IPS-20b (cell line): Measurements from ENCODE around the gene HECTD2.
"Not testable (repeated sequence)": the region's sequence is repeated elsewhere in the genome, so short reads cannot be mapped to it uniquely, and the experiment has no call there.

Source experiments
- H3K27ac ChIP-seq: one replicate; pipeline ENCODE4 v1.5.1; 2013; ENCODE audit warnings: low read length
- H3K27me3 ChIP-seq: 2 replicates; pipeline ENCODE4 v1.6.1; 2013; ENCODE audit warnings: mild to moderate bottlenecking, low read length, inconsistent platforms; ENCODE audit not compliant: insufficient read depth
- H3K36me3 ChIP-seq: 2 replicates; pipeline ENCODE4 v1.6.1; 2013; ENCODE audit warnings: low read depth, mild to moderate bottlenecking, inconsistent platforms, low read length, moderate library complexity; ENCODE audit not compliant: insufficient read depth
- H3K4me1 ChIP-seq: 2 replicates; pipeline ENCODE4 v1.6.1; 2013; ENCODE audit warnings: mild to moderate bottlenecking, control low read depth, inconsistent platforms, low read length, moderate library complexity; ENCODE audit not compliant: insufficient read depth
- H3K4me3 ChIP-seq: 2 replicates; pipeline ENCODE4 v1.5.1; 2013; ENCODE audit warnings: mild to moderate bottlenecking, low read length, inconsistent platforms
- H3K9ac ChIP-seq: 2 replicates; pipeline ENCODE4 v1.6.1; 2013; ENCODE audit warnings: low read depth, mild to moderate bottlenecking, inconsistent platforms, low read length, moderate library complexity
- H3K9me3 ChIP-seq: 2 replicates; pipeline ENCODE4 v1.6.1; 2013; ENCODE audit warnings: mild to moderate bottlenecking, low read depth, low read length, inconsistent platforms; ENCODE audit not compliant: insufficient read depth

Gene HECTD2

GRCh38 chr10:91520661-91521060, 110.5 kb downstream of the HECTD2 start:
- H3K27ac ChIP-seq = no peak overlapping the region
- no peaks in the 10 kb centered on the region for H3K4me1 ChIP-seq
- H3K27me3 ChIP-seq = no peaks in the 10 kb centered on the region
- H3K9me3 ChIP-seq = no peaks in the 10 kb centered on the region
- no peak overlapping the region for H3K4me3 ChIP-seq
- H3K36me3 ChIP-seq = no peaks in the 10 kb centered on the region
- no peak overlapping the region for H3K9ac ChIP-seq

- no peaks in the 10 kb centered on the region for H3K36me3 ChIP-seq
- no peaks in the 10 kb centered on the region for H3K9me3 ChIP-seq
- H3K27ac ChIP-seq = no peak overlapping the region
- no peaks in the 10 kb centered on the region for H3K4me1 ChIP-seq
- H3K4me3 ChIP-seq = no peak overlapping the region
- no peaks in the 10 kb centered on the region for H3K27me3 ChIP-seq
- no peak overlapping the region for H3K9ac ChIP-seq
Measured at GRCh38 chr10:91521439-91521838, 111.3 kb downstream of the HECTD2 start.

- Histone ChIP-seq H3K36me3 (no peaks in the 10 kb centered on the region), H3K27ac (no peak overlapping the region), H3K27me3 (no peaks in the 10 kb centered on the region), H3K9me3 (no peaks in the 10 kb centered on the region), H3K4me3 (no peak overlapping the region), H3K9ac (no peak overlapping the region), H3K4me1 (no peaks in the 10 kb centered on the region)
Measured at GRCh38 chr10:91525896-91526712, 116.0 kb downstream of the HECTD2 start.

- H3K9me3 ChIP-seq = no peaks in the 10 kb centered on the region
- H3K4me1 ChIP-seq = no peaks in the 10 kb centered on the region
- H3K27me3 ChIP-seq = no peaks in the 10 kb centered on the region
- H3K36me3 ChIP-seq = no peaks in the 10 kb centered on the region
- no peak overlapping the region for H3K4me3 ChIP-seq
- H3K9ac ChIP-seq = no peak overlapping the region
- no peak overlapping the region for H3K27ac ChIP-seq
Measured at GRCh38 chr10:91528080-91528479, 117.9 kb downstream of the HECTD2 start.

GRCh38 chr10:91528768-91529167, 118.6 kb downstream of the HECTD2 start:
- Histone ChIP-seq H3K36me3 (no peaks in the 10 kb centered on the region), H3K9me3 (no peaks in the 10 kb centered on the region), H3K27me3 (no peaks in the 10 kb centered on the region), H3K9ac (no peak overlapping the region), H3K4me3 (no peak overlapping the region), H3K4me1 (no peaks in the 10 kb centered on the region), H3K27ac (no peak overlapping the region)

- H3K9me3 ChIP-seq, H3K27me3 ChIP-seq, H3K27ac ChIP-seq, H3K36me3 ChIP-seq, H3K9ac ChIP-seq, H3K4me3 ChIP-seq, H3K4me1 ChIP-seq: not testable (repeated sequence)
Measured at GRCh38 chr10:91534789-91535188, 124.6 kb downstream of the HECTD2 start.

GRCh38 chr10:91536111-91536510, 126.0 kb downstream of the HECTD2 start:
- H3K4me1 ChIP-seq = no peaks in the 10 kb centered on the region
- H3K36me3 ChIP-seq = no peaks in the 10 kb centered on the region
- no peak overlapping the region for H3K4me3 ChIP-seq
- peaks cover 10% of the 10 kb centered on the region; the same call in 1 of the 2 replicates for H3K9me3 ChIP-seq
- H3K27me3 ChIP-seq = no peaks in the 10 kb centered on the region
- no peak overlapping the region for H3K27ac ChIP-seq
- H3K9ac ChIP-seq = no peak overlapping the region

- no peak overlapping the region for H3K9ac ChIP-seq
- no peak overlapping the region for H3K27ac ChIP-seq
- no peaks in the 10 kb centered on the region for H3K36me3 ChIP-seq
- no peak overlapping the region for H3K4me3 ChIP-seq
- peaks cover 10% of the 10 kb centered on the region; the same call in 1 of the 2 replicates for H3K9me3 ChIP-seq
- H3K4me1 ChIP-seq = no peaks in the 10 kb centered on the region
- no peaks in the 10 kb centered on the region for H3K27me3 ChIP-seq
Measured at GRCh38 chr10:91536733-91537132, 126.6 kb downstream of the HECTD2 start.

- no peak overlapping the region for H3K9ac ChIP-seq
Measured at GRCh38 chr10:91537614-91538383, 127.7 kb downstream of the HECTD2 start.

GRCh38 chr10:91539930-91540329, 129.8 kb downstream of the HECTD2 start:
- Histone ChIP-seq H3K36me3 (no peaks in the 10 kb centered on the region), H3K9ac (no peak overlapping the region), H3K27ac (no peak overlapping the region), H3K4me3 (no peak overlapping the region), H3K4me1 (no peaks in the 10 kb centered on the region), H3K9me3 (peaks cover 10% of the 10 kb centered on the region; the same call in 1 of the 2 replicates), H3K27me3 (no peaks in the 10 kb centered on the region)

More at GRCh38 chr10:91537614-91538383, 127.7 kb downstream of the HECTD2 start:
- H3K4me3 ChIP-seq = no peak overlapping the region
- no peak overlapping the region for H3K27ac ChIP-seq
- no peaks in the 10 kb centered on the region for H3K27me3 ChIP-seq
- H3K4me1 ChIP-seq = no peaks in the 10 kb centered on the region
- H3K9me3 ChIP-seq = peaks cover 10% of the 10 kb centered on the region; the same call in 1 of the 2 replicates
- H3K36me3 ChIP-seq = no peaks in the 10 kb centered on the region

- no peaks in the 10 kb centered on the region for H3K4me1 ChIP-seq
- no peak overlapping the region for H3K27ac ChIP-seq
- peaks cover 10% of the 10 kb centered on the region; the same call in 1 of the 2 replicates for H3K9me3 ChIP-seq
- H3K4me3 ChIP-seq = no peak overlapping the region
- H3K27me3 ChIP-seq = no peaks in the 10 kb centered on the region
- no peaks in the 10 kb centered on the region for H3K36me3 ChIP-seq
- H3K9ac ChIP-seq = no peak overlapping the region
Measured at GRCh38 chr10:91540733-91541132, 130.6 kb downstream of the HECTD2 start.

- peaks cover 10% of the 10 kb centered on the region; the same call in 1 of the 2 replicates for H3K9me3 ChIP-seq
- H3K36me3 ChIP-seq = no peaks in the 10 kb centered on the region
- no peaks in the 10 kb centered on the region for H3K27me3 ChIP-seq
- no peak overlapping the region for H3K4me3 ChIP-seq
- no peak overlapping the region for H3K27ac ChIP-seq
- H3K9ac ChIP-seq = no peak overlapping the region
- H3K4me1 ChIP-seq = no peaks in the 10 kb centered on the region
Measured at GRCh38 chr10:91541481-91541880, 131.3 kb downstream of the HECTD2 start.
